Mammary epithelial cell (primary cell): Measurements from ENCODE around the gene FARS2.

ENCODE experiments used
- EZH2 ChIP-seq: IDR thresholded peaks from 2 replicates; pipeline ENCODE4 v1.6.1; 2012; ENCODE audit warnings: low read length, inconsistent platforms, borderline replicate concordance
- TF ChIP-seq, protein P1 (sequence below), 2 donors: IDR thresholded peaks in 1 of 2; conservative IDR thresholded peaks in 1 of 2; 2 replicates each; pipeline ENCODE4 v1.5.1; 2011 to 2012; ENCODE audit warnings: inconsistent platforms in 2 of 2, low read length in 2 of 2, mild to moderate bottlenecking in 2 of 2, control low read depth in 1 of 2, low read depth in 1 of 2; ENCODE audit not compliant: insufficient read depth in 1 of 2; ENCODE audit errors: extremely low read depth in 1 of 2

DNA sequence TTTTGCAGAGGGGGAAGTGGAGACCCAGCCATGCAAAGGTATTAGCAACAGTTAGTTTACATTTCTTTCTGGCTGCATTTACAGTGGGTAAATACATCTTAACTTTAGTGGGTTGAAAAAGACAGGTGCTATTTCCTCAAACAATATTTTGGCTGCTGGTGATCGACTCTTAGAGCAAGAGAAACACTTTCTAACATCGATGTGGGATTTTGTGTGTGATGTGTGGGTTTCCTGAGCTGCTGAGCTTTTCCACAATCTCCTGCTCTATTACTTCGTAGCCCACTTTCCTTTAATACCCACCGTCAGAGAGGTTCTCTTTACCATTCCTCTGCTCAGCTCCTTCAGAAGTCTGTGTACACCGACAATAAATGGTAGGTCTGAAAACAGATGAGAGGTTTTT is 406.4 kb downstream of the FARS2 start:
- no peak for TF ChIP-seq EZH2
- TF ChIP-seq, protein P1, sequence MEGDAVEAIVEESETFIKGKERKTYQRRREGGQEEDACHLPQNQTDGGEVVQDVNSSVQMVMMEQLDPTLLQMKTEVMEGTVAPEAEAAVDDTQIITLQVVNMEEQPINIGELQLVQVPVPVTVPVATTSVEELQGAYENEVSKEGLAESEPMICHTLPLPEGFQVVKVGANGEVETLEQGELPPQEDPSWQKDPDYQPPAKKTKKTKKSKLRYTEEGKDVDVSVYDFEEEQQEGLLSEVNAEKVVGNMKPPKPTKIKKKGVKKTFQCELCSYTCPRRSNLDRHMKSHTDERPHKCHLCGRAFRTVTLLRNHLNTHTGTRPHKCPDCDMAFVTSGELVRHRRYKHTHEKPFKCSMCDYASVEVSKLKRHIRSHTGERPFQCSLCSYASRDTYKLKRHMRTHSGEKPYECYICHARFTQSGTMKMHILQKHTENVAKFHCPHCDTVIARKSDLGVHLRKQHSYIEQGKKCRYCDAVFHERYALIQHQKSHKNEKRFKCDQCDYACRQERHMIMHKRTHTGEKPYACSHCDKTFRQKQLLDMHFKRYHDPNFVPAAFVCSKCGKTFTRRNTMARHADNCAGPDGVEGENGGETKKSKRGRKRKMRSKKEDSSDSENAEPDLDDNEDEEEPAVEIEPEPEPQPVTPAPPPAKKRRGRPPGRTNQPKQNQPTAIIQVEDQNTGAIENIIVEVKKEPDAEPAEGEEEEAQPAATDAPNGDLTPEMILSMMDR (conservative IDR thresholded peaks at IDR 0.05 in 1 of 2, IDR thresholded peaks at IDR 0.05 in 1 of 2; ENCODE audit: extremely low read depth in 1 of 2, insufficient read depth in 1 of 2, low read depth in 1 of 2, low read length in 2 of 2), result no peak
